ENCODE measurements around the gene ANXA6.

- no peak for TF ChIP-seq POLR2A (IDR thresholded peaks at IDR 0.05; ENCODE audit: low read length)
- TF ChIP-seq GATA1 (IDR thresholded peaks at IDR 0.05; ENCODE audit: low read depth, low read length): no peak
These were observed 20.8 kb upstream of the ANXA6 start for GRCh38 chr5:151178372-151178771.
